Body of pancreas (tissue), 4 donors: ENCODE results near the gene RNF112. TPM values are rescaled to one million over a fixed set of nuclear protein-coding genes. Genes with fewer than 3 reads are reported as not detected.
"Not testable (repeated sequence)": the region's sequence is repeated elsewhere in the genome, so short reads cannot be mapped to it uniquely, and the experiment has no call there.

ENCODE experiments used
- ATAC-seq: fragments of 150-250 bp; one replicate; pipeline ENCODE4 v1.9.1; 2016
- DNase-seq, 4 donors: peaks; one replicate each; pipeline ENCODE4 v3.0.0-alpha.2; 2019
- H3K27ac ChIP-seq, 4 donors: fragments of 200-600 bp; sonication (generic); 1 replicate in 3 of 4; 2 replicates in 1 of 4; pipeline versions ENCODE4 v1.5.1 to v1.6.1; 2016 to 2019; ENCODE audit warnings: mild to moderate bottlenecking in 1 of 4, mixed read lengths in 1 of 4, moderate library complexity in 1 of 4
- H3K27me3 ChIP-seq, 2 donors: fragments of 200-600 bp; sonication (generic); one replicate each; pipeline ENCODE4 v1.6.0; 2016; ENCODE audit warnings: mild to moderate bottlenecking in 1 of 2
- H3K36me3 ChIP-seq, 2 donors: fragments of 200-600 bp; sonication (generic); replicated peaks in 1 of 2; 2 replicates each; pipeline ENCODE4 v1.5.1; 2016; ENCODE audit warnings: low read depth in 2 of 2; ENCODE audit not compliant: insufficient read depth in 1 of 2
- H3K4me1 ChIP-seq: fragments of 200-600 bp; sonication (generic); one replicate; pipeline ENCODE4 v1.6.0; 2016
- H3K4me3 ChIP-seq, 2 donors: fragments of 200-600 bp; sonication (generic); 1 replicate in 1 of 2; 2 replicates in 1 of 2; pipeline ENCODE4 v1.5.1; 2016 to 2019
- H3K9me3 ChIP-seq, 3 donors: fragments of 200-600 bp; sonication (generic); 1 replicate in 2 of 3; 2 replicates in 1 of 3; pipeline ENCODE4 v1.5.1; 2016
- CTCF ChIP-seq, 7 experiments: fragments of 450-650 bp in 4 of 7; fragments of 200-600 bp in 3 of 7; sonication (generic) in 3 of 7; IDR thresholded peaks; one replicate each; pipeline ENCODE4 v1.5.1; 2016 to 2019; ENCODE audit warnings: antibody characterized with exemption in 7 of 7
- POLR2A ChIP-seq, 3 donors: fragments of 450-650 bp; IDR thresholded peaks; one replicate each; pipeline ENCODE4 v1.6.1; 2016; ENCODE audit warnings: antibody characterized with exemption in 3 of 3, mild to moderate bottlenecking in 2 of 3
- WGBS, 2 donors: methylation state at CpG; one replicate each; pipeline ENCODE4 v1.1.5; 2017; 5-methylcytosine and 5-hydroxymethylcytosine counted together
- intact Hi-C: fragments of 100-400 bp; cut with DNase I; formaldehyde crosslinking; loops from one replicate; pipeline ENCODE4 v1.15.1; 2023
- total RNA-seq, 2 donors: library from RNA; depleted of rRNA; stranded (reverse); fragments of >200 nt; gene quantifications; one replicate each; pipeline ENCODE4 v1.1.0, GENCODE V29; 2016

The RNF112 gene
- total RNA-seq, 2 donors from 2014 or later, result 0.52 to 5.9 TPM

- no peak for ATAC-seq
- Histone ChIP-seq H3K36me3 (no peaks in the 10 kb centered on the region), H3K4me1 (peaks cover 5% of the 10 kb centered on the region), H3K27ac (no peak overlapping the region), H3K4me3 (no peak overlapping the region), H3K27me3 (no peaks in the 10 kb centered on the region), H3K9me3 (no peaks in the 10 kb centered on the region)
- no peak for TF ChIP-seq CTCF (IDR thresholded peaks at IDR 0.05)
- no peak for TF ChIP-seq POLR2A (IDR thresholded peaks at IDR 0.05)
- no peak for DNase-seq
- intact Hi-C loops, result loop anchor here (5.0 kb wide), 1 partner anchor 78 kb away; no protein-coding TSS in a partner anchor
- 88 to 97% methylated on average over 2 of the region's 2 CpGs for WGBS, 2 donors
These were observed 34.1 kb downstream of the RNF112 start for GRCh38 chr17:19445105-19445504.

- DNase-seq, H3K27me3 ChIP-seq, H3K4me1 ChIP-seq, H3K4me3 ChIP-seq, H3K9me3 ChIP-seq, ATAC-seq, H3K36me3 ChIP-seq: not testable (repeated sequence)
- H3K27ac ChIP-seq, result peak overlapping the region in 2 of 4 donors; percentile 2 to 9
- WGBS, 2 donors, result 53 to 67% methylated on average over 26 of the region's 26 CpGs
- intact Hi-C loops, result loop anchor here (5.0 kb wide), 1 partner anchor 79 kb away; no protein-coding TSS in a partner anchor
These were observed 35.5 kb downstream of the RNF112 start for GRCh38 chr17:19446577-19446976.

- ATAC-seq (peak; percentile 75), DNase-seq (peak; percentile 79 to 83 (median 82))
- peaks cover 5% of the 10 kb centered on the region for H3K4me1 ChIP-seq
- no peak overlapping the region for H3K4me3 ChIP-seq
- TF ChIP-seq POLR2A (IDR thresholded peaks at IDR 0.05), result no peak
- TF ChIP-seq CTCF (IDR thresholded peaks at IDR 0.05), result peak; percentile 79 to 98 (median 92)
- no peaks in the 10 kb centered on the region for H3K36me3 ChIP-seq
- intact Hi-C loops, result loop anchor here (5.0 kb wide), 1 partner anchor 80 kb away; no protein-coding TSS in a partner anchor
- WGBS, 2 donors, result 31 to 35% methylated on average over 3 of the region's 3 CpGs
- H3K27me3 ChIP-seq, result no peaks in the 10 kb centered on the region
- no peaks in the 10 kb centered on the region for H3K9me3 ChIP-seq
- H3K27ac ChIP-seq, result peak overlapping the region in 2 of 4 donors; percentile 2 to 9
These were observed 36.1 kb downstream of the RNF112 start for GRCh38 chr17:19447085-19447583.

GRCh38 chr17:19448341-19449268 lies 37.6 kb downstream of the RNF112 start:
- Histone ChIP-seq H3K36me3 (no peaks in the 10 kb centered on the region), H3K27ac (peak overlapping the region in 3 of 4 donors; percentile 37 to 50 (median 38)), H3K9me3 (no peaks in the 10 kb centered on the region), H3K4me3 (no peak overlapping the region), H3K4me1 (peaks cover 5% of the 10 kb centered on the region), H3K27me3 (no peaks in the 10 kb centered on the region)
- peak in 1 of 7 experiments; percentile 6 for TF ChIP-seq CTCF (IDR thresholded peaks at IDR 0.05)
- no peak for TF ChIP-seq POLR2A (IDR thresholded peaks at IDR 0.05)
- intact Hi-C loops, result loop anchor here (5.0 kb wide), 1 partner anchor 81 kb away; no protein-coding TSS in a partner anchor
- peak in 3 of 4 donors; percentile 38 to 55 (median 54) for DNase-seq
- ATAC-seq, result peak; percentile 72
- 26 to 36% methylated on average over 8 of the region's 8 CpGs for WGBS, 2 donors

- Histone ChIP-seq H3K36me3 (no peaks in the 10 kb centered on the region), H3K4me1 (peaks cover 5% of the 10 kb centered on the region), H3K27me3 (no peaks in the 10 kb centered on the region), H3K27ac (no peak overlapping the region), H3K4me3 (no peak overlapping the region), H3K9me3 (no peaks in the 10 kb centered on the region)
- DNase-seq, result no peak
- no peak for ATAC-seq
- intact Hi-C loops, result loop anchor here (5.0 kb wide), 1 partner anchor 82 kb away; no protein-coding TSS in a partner anchor
- TF ChIP-seq POLR2A (IDR thresholded peaks at IDR 0.05) (no peak), CTCF (IDR thresholded peaks at IDR 0.05) (no peak)
- WGBS, 2 donors, result 63 to 66% methylated on average over 4 of the region's 4 CpGs
These were observed 38.6 kb downstream of the RNF112 start for GRCh38 chr17:19449656-19450055.
